Kidney epithelial cell (primary cell): Measurements from ENCODE around the gene C2orf81. TPM values are rescaled to one million over a fixed set of nuclear protein-coding genes. Genes with fewer than 3 reads are reported as not detected.

ENCODE experiments used
- DNase-seq: peaks from one replicate; pipeline ENCODE4 v3.0.0-alpha.2; 2010; ENCODE audit warnings: low read depth
- H3K27me3 ChIP-seq: 2 replicates; pipeline ENCODE4 v1.6.0; 2011; ENCODE audit warnings: low read length; ENCODE audit not compliant: control insufficient read depth, insufficient read depth
- H3K36me3 ChIP-seq: 2 replicates; pipeline ENCODE4 v1.5.1; 2011; ENCODE audit warnings: low read length; ENCODE audit not compliant: control insufficient read depth, insufficient read depth
- H3K4me3 ChIP-seq: 2 replicates; pipeline ENCODE4 v1.5.1; 2011; ENCODE audit warnings: low read depth, mild to moderate bottlenecking, control low read depth, low read length
- total RNA-seq: library from RNA; depleted of rRNA; stranded (reverse); fragments of >200 nt; gene quantifications from 2 replicates; pipeline ENCODE4 v1.2.3, GENCODE V29; 2015
- TF ChIP-seq, protein P1 (sequence below): IDR thresholded peaks from 2 replicates; pipeline ENCODE4 v1.5.1; 2011; ENCODE audit warnings: mild to moderate bottlenecking, moderate library complexity, low read length, control low read depth, inconsistent platforms; ENCODE audit not compliant: insufficient read depth, poor library complexity, severe bottlenecking

The C2orf81 gene
- total RNA-seq, 1 donor from 2014 or later, result 4.3 TPM

DNA sequence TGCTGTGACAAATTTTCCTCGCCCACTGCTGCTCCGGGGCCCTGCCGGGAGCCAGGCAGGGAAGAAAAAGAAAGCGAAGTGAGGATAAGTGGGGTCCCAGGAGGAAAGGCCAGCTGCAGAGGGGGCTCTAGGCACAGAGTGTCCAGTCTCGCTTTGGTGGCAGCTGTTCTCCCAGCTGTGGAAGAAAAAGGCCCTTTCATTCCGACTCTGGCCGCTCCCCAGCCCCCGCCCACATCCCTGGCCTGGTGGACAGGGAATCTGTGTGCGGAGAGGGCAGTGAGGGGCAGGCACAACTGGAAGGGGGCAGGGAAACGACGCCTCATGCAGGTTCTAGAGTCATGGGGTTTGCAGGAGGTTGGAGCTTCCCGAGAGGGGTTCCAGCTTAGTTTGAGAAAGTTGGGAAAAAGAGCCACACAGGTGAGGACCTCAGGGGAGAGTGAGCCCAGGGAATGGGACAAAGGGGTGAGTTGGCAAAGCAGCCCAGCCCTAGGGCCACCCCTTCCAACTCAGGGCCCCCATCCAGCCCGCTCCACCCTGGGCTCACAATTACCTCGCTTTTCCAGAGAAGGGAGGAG lies 18.5 kb upstream of the C2orf81 start:
- TF ChIP-seq, protein P1, sequence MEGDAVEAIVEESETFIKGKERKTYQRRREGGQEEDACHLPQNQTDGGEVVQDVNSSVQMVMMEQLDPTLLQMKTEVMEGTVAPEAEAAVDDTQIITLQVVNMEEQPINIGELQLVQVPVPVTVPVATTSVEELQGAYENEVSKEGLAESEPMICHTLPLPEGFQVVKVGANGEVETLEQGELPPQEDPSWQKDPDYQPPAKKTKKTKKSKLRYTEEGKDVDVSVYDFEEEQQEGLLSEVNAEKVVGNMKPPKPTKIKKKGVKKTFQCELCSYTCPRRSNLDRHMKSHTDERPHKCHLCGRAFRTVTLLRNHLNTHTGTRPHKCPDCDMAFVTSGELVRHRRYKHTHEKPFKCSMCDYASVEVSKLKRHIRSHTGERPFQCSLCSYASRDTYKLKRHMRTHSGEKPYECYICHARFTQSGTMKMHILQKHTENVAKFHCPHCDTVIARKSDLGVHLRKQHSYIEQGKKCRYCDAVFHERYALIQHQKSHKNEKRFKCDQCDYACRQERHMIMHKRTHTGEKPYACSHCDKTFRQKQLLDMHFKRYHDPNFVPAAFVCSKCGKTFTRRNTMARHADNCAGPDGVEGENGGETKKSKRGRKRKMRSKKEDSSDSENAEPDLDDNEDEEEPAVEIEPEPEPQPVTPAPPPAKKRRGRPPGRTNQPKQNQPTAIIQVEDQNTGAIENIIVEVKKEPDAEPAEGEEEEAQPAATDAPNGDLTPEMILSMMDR, result no peak
- H3K4me3 ChIP-seq, result peak overlapping the region; percentile 72
- no peaks in the 10 kb centered on the region for H3K36me3 ChIP-seq
- no peak for DNase-seq
- no peaks in the 10 kb centered on the region for H3K27me3 ChIP-seq

DNA sequence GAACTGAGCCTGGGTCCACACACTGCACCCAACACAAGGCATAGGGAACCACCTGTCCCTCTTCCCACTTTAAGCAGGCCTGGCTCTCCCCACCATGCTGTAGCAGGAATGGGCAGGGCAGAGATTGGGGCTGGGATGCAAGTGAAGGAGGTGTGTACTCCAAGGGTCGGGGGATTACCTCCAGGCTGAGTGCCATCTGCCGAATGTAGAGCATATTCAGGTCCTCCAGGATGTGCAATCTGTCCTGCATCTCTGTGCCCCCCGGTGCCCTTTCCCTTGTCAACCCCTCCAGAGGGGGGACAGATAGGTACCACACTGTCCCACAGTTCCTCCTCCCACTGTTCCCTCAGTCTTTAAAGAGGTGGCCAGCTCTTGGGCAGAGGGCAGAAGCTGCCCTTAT lies 18.0 kb upstream of the C2orf81 start:
- no peaks in the 10 kb centered on the region for H3K27me3 ChIP-seq
- H3K4me3 ChIP-seq, result peak overlapping the region; percentile 72
- no peak for DNase-seq
- TF ChIP-seq, protein P1, result no peak
- no peaks in the 10 kb centered on the region for H3K36me3 ChIP-seq

DNA sequence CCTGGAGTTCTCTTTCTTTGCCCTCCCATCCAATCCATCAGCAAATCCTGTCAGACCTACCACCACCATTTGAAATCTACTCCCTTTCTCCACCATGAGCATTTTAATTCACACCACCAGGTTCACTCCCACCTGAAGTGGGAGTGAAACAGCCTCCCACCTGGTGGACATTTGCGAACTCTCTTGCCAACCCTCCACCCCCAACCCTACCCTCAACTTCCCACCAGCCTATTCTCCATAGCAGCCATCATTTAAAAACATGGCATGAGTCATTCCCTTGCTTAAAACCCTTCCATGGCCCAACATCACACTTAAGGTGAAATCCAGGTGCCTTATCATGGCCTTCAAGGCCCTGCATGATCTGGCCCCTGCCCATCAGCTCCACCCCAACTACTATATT lies 16.8 kb upstream of the C2orf81 start:
- TF ChIP-seq, protein P1, result no peak

DNA sequence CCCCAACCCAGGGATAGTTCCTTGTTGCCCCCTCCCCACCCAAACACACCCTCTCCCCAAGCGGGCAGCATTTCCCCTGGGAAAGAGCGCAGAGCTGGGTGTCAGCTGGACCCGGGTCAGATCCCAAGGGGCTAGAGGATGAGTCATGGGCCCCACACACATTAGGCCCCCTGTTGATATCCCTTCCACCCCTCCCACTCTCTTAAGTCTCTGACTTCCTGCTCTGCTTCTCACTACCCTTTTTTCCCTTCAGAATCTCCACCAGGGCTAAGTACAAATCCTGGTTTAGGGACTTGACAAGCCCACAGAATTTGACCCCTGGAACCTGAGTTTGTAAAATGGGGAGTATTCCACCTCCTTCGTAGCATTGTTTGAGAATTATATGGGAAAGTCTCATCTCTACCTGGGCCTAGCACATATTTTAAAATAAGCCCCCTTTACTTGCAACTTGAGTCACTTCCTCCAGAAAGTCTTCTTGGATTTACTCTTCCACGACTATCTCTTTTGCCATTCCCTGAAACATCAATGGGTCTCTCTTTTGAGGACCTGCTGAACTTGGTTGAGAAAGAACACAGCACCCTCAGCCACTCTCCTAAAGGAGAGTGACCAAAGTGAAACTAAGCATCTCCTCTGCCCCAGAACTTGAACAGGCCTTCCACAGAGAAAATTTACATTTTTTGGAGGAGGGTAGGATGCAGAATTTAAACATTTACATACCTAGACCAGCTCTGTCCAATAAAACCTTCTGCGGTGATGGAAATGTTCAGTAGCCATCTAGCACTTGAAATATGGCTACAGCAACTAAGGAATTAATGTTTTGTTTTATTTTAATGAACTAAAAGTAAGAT lies 15.7 kb upstream of the C2orf81 start:
- TF ChIP-seq, protein P1, result no peak
- DNase-seq, result no peak
- Histone ChIP-seq H3K4me3 (no peak overlapping the region), H3K27me3 (no peaks in the 10 kb centered on the region), H3K36me3 (no peaks in the 10 kb centered on the region)

More for the DNA sequence above, 16.8 kb upstream of the C2orf81 start:
- no peak overlapping the region for H3K4me3 ChIP-seq
- H3K36me3 ChIP-seq, result no peaks in the 10 kb centered on the region
- no peak for DNase-seq
- no peaks in the 10 kb centered on the region for H3K27me3 ChIP-seq

DNA sequence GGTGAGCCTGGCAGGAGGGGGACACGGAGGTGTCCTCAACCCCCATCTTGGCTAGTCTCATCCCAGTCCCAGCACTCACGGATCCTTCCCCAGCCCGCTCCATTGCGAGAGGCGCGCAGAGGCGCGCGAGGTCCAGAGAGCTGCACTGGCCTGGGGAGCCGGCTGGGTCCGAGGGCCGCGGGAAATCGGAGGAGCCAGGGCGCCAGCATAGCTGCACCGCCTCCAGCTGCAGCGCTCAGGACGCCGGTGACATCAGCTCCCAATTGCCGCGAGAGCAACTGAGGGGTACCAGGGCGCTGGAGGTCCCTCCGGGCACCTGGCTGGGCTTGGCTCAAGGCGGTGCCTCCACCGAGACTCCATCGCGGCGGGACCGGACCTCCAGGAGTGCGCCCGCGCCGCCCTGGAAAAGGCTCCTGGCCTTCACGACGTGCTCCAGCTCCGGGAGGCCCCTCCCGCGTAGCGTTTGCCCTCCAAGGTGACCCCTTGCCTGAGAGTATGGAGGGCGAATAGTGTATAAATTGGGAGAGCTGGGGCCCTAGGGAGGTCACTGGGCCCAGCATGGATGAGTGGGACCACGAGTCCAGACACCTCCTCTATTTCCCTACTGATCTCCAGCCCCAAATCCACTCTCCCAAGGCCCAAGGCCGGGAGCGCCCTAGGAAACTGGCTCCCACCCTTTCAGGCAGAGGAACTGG lies 14.8 kb upstream of the C2orf81 start:
- no peak for DNase-seq
- Histone ChIP-seq H3K4me3 (no peak overlapping the region), H3K36me3 (no peaks in the 10 kb centered on the region), H3K27me3 (no peaks in the 10 kb centered on the region)
- TF ChIP-seq, protein P1, result no peak
